ENCODE measurements around the gene LHX5. TPM values are rescaled to one million over a fixed set of nuclear protein-coding genes. Genes with fewer than 3 reads are reported as not detected.

The LHX5 gene
- polyA plus RNA-seq, 3 donors = not detected

GRCh38 chr12:113474635-113475436 is 3.2 kb upstream of the LHX5 start:
- H3K4me3 Mint-ChIP-seq = peak overlapping the region; percentile 10 to 73
- Histone ChIP-seq H3K9me3 (replicated peaks in 1 of 2; ENCODE audit: control insufficient read depth in 1 of 2, insufficient read depth in 1 of 2, low read length in 2 of 2) (peaks cover 0 to 72% of the 10 kb centered on the region in 2 donors), H3K4me1 (ENCODE audit: control insufficient read depth in 1 of 2, insufficient read depth in 2 of 2, low read length in 2 of 2) (no peaks in the 10 kb centered on the region), H3K79me2 (ENCODE audit: insufficient read depth, low read length) (no peaks in the 10 kb centered on the region), H3K4me2 (replicated peaks; ENCODE audit: extremely low read depth, low read length, poor library complexity, severe bottlenecking) (no peak overlapping the region), H3K36me3 (replicated peaks in 1 of 2; ENCODE audit: control insufficient read depth in 1 of 2, insufficient read depth in 2 of 2, low read length in 2 of 2) (no peaks in the 10 kb centered on the region), H3K27me3 (ENCODE audit: control insufficient read depth in 2 of 2, insufficient read depth in 2 of 2, low read length in 2 of 2) (peaks cover 75 to 97% of the 10 kb centered on the region in 2 donors), H4K20me1 (ENCODE audit: insufficient read depth, low read length) (no peaks in the 10 kb centered on the region), H3K4me3 (replicated peaks in 1 of 3; ENCODE audit: low read depth in 2 of 3, low read length in 3 of 3) (no peak overlapping the region), H2AFZ (ENCODE audit: insufficient read depth, low read depth, low read length, poor library complexity, severe bottlenecking) (no peak overlapping the region), H3K9ac (ENCODE audit: insufficient read depth, low read length, poor library complexity, severe bottlenecking) (no peak overlapping the region), H3K27ac (ENCODE audit: low read depth in 1 of 2, low read length in 2 of 2) (no peak overlapping the region)
- intact Hi-C loops (cut with micrococcal nuclease) = no loop called here
- peaks cover 3 to 11% of the 10 kb centered on the region in 2 donors for H3K36me3 Mint-ChIP-seq
- H3K27ac Mint-ChIP-seq = no peak overlapping the region
- H3K27me3 Mint-ChIP-seq (ENCODE audit: low read depth in 3 of 3) = peaks cover 92 to 98% (median 97%) of the 10 kb centered on the region in 3 donors
- WGBS (ENCODE audit: insufficient coverage) = 8% methylated on average over 10 of the region's 19 CpGs
- peaks cover 0 to 24% (median 15%) of the 10 kb centered on the region in 7 donors for H3K9me3 Mint-ChIP-seq
- DNase-seq = no peak
- H3K4me1 Mint-ChIP-seq = peaks cover 14% of the 10 kb centered on the region
- no peak for TF ChIP-seq CTCF (IDR thresholded peaks at IDR 0.05)

- no peak overlapping the region for H3K9ac ChIP-seq (ENCODE audit: insufficient read depth, low read length, poor library complexity, severe bottlenecking)
- H3K9me3 Mint-ChIP-seq = peaks cover 0 to 16% (median 8%) of the 10 kb centered on the region in 7 donors
- H3K36me3 Mint-ChIP-seq = peaks cover 3 to 9% of the 10 kb centered on the region in 2 donors
- peaks cover 8% of the 10 kb centered on the region for H3K4me1 Mint-ChIP-seq
- no peaks in the 10 kb centered on the region for H4K20me1 ChIP-seq (ENCODE audit: insufficient read depth, low read length)
- peak overlapping the region in 1 of 7 donors; percentile 2 for H3K27ac Mint-ChIP-seq
- H3K4me3 ChIP-seq (replicated peaks in 1 of 3; ENCODE audit: low read depth in 2 of 3, low read length in 3 of 3) = no peak overlapping the region
- no peak for DNase-seq
- no peaks in the 10 kb centered on the region for H3K36me3 ChIP-seq (replicated peaks in 1 of 2; ENCODE audit: control insufficient read depth in 1 of 2, insufficient read depth in 2 of 2, low read length in 2 of 2)
- H3K27ac ChIP-seq (ENCODE audit: low read depth in 1 of 2, low read length in 2 of 2) = no peak overlapping the region
- no peak overlapping the region for H2AFZ ChIP-seq (ENCODE audit: insufficient read depth, low read depth, low read length, poor library complexity, severe bottlenecking)
- H3K27me3 Mint-ChIP-seq (ENCODE audit: low read depth in 3 of 3) = peaks cover 92 to 98% (median 97%) of the 10 kb centered on the region in 3 donors
- H3K79me2 ChIP-seq (ENCODE audit: insufficient read depth, low read length) = no peaks in the 10 kb centered on the region
- no peak overlapping the region for H3K4me2 ChIP-seq (replicated peaks; ENCODE audit: extremely low read depth, low read length, poor library complexity, severe bottlenecking)
- H3K4me3 Mint-ChIP-seq = peak overlapping the region in 1 of 2 donors; percentile 73
- peaks cover 68 to 97% of the 10 kb centered on the region in 2 donors for H3K27me3 ChIP-seq (ENCODE audit: control insufficient read depth in 2 of 2, insufficient read depth in 2 of 2, low read length in 2 of 2)
- H3K9me3 ChIP-seq (replicated peaks in 1 of 2; ENCODE audit: control insufficient read depth in 1 of 2, insufficient read depth in 1 of 2, low read length in 2 of 2) = peaks cover 0 to 71% of the 10 kb centered on the region in 2 donors
- 6% methylated on average over 9 of the region's 9 CpGs for WGBS (ENCODE audit: insufficient coverage)
- no peaks in the 10 kb centered on the region for H3K4me1 ChIP-seq (ENCODE audit: control insufficient read depth in 1 of 2, insufficient read depth in 2 of 2, low read length in 2 of 2)
- intact Hi-C loops (cut with micrococcal nuclease) = no loop called here
- no peak for TF ChIP-seq CTCF (IDR thresholded peaks at IDR 0.05)
Observed at GRCh38 chr12:113473942-113474341, 2.3 kb upstream of the LHX5 start.
